Stimulated activated CD4-positive, alpha-beta T cell treated with anti-CD3 and anti-CD28 coated beads, Interleukin-4, amount 100 ng/mL, for 48 hours (primary cell): Measurements from ENCODE around the gene TTC12.

ENCODE experiments used
- DNase-seq, 2 donors: peaks; one replicate each; pipeline ENCODE4 v3.0.0-alpha.2; 2020; ENCODE audit warnings: low read depth in 2 of 2

The TTC12 gene

GRCh38 chr11:113405724-113406478, 91.5 kb downstream of the TTC12 start:
- DNase-seq, result no peak

- no peak for DNase-seq
These were observed 92.8 kb downstream of the TTC12 start for GRCh38 chr11:113407163-113407562.

- DNase-seq, result no peak
These were observed 93.8 kb downstream of the TTC12 start for GRCh38 chr11:113408206-113408605.

- DNase-seq, result no peak
These were observed 94.5 kb downstream of the TTC12 start for GRCh38 chr11:113408887-113409286.

- DNase-seq, result no peak
These were observed 95.1 kb downstream of the TTC12 start for GRCh38 chr11:113409526-113409925.

GRCh38 chr11:113410414-113411135, 96.2 kb downstream of the TTC12 start:
- no peak for DNase-seq

- DNase-seq, result no peak
These were observed 97.2 kb downstream of the TTC12 start for GRCh38 chr11:113411536-113411935.

- no peak for DNase-seq
These were observed 98.3 kb downstream of the TTC12 start for GRCh38 chr11:113412675-113413074.

GRCh38 chr11:113415343-113415742, 101.0 kb downstream of the TTC12 start:
- no peak for DNase-seq
